Uterus (tissue), 2 donors: ENCODE measurements around the gene CDON.

Source experiments
- CTCF ChIP-seq, 4 experiments: fragments of 200-600 bp in 2 of 4; fragments of 450-650 bp in 2 of 4; sonication (generic) in 2 of 4; IDR thresholded peaks; one replicate each; pipeline ENCODE4 v1.5.1; 2016 to 2019; ENCODE audit warnings: antibody characterized with exemption in 4 of 4, mild to moderate bottlenecking in 2 of 4, moderate library complexity in 1 of 4
- POLR2A ChIP-seq, 2 donors: fragments of 450-650 bp; IDR thresholded peaks; one replicate each; pipeline ENCODE4 v1.6.1; 2016; ENCODE audit warnings: antibody characterized with exemption in 2 of 2, mild to moderate bottlenecking in 1 of 2, moderate library complexity in 1 of 2

GRCh38 chr11:126006068-126006467, 56.6 kb downstream of the CDON start:
- TF ChIP-seq CTCF (IDR thresholded peaks at IDR 0.05): no peak
- no peak for TF ChIP-seq POLR2A (IDR thresholded peaks at IDR 0.05)
